Measurements from ENCODE around the gene COL4A4. TPM values are rescaled to one million over a fixed set of nuclear protein-coding genes. Genes with fewer than 3 reads are reported as not detected.

The COL4A4 gene
- total and polyA plus RNA-seq, 2 experiments from 2014 or later, result 0.47 to 3.0 TPM

DNA sequence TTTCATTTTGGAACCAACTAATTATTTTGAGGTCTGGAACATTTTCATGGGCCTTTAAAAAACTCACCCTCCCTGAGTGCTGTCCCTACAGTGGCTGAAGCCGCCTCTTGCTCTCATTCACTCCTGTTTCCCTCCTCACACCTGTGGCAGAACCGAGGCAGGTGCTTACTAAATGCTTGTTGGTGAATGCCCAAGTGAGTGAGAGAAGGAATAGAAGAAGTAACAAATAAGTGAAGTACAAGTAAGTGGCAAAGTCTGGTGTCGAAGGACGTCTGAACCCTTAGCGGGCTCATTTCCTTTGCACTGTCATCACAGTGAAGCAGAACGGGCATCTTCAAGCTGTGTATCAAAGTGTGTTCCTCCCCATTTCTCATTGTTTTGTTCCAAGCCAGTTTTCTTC is 192.9 kb downstream of the COL4A4 start:
- no peaks in the 10 kb centered on the region for H3K36me3 ChIP-seq (replicated peaks; ENCODE audit: insufficient read depth, low read depth)
- no peaks in the 10 kb centered on the region for H3K9me3 ChIP-seq (ENCODE audit: low read depth)
- H3K9me2 ChIP-seq (replicated peaks; ENCODE audit: insufficient read depth), result no peaks in the 10 kb centered on the region
- TF ChIP-seq EZH2phosphoT487 (IDR thresholded peaks at IDR 0.05; ENCODE audit: low read depth, severe bottlenecking, unreplicated experiment), result no peak
- TF ChIP-seq, protein P1, sequence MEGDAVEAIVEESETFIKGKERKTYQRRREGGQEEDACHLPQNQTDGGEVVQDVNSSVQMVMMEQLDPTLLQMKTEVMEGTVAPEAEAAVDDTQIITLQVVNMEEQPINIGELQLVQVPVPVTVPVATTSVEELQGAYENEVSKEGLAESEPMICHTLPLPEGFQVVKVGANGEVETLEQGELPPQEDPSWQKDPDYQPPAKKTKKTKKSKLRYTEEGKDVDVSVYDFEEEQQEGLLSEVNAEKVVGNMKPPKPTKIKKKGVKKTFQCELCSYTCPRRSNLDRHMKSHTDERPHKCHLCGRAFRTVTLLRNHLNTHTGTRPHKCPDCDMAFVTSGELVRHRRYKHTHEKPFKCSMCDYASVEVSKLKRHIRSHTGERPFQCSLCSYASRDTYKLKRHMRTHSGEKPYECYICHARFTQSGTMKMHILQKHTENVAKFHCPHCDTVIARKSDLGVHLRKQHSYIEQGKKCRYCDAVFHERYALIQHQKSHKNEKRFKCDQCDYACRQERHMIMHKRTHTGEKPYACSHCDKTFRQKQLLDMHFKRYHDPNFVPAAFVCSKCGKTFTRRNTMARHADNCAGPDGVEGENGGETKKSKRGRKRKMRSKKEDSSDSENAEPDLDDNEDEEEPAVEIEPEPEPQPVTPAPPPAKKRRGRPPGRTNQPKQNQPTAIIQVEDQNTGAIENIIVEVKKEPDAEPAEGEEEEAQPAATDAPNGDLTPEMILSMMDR (IDR thresholded peaks at IDR 0.05; ENCODE audit: poor library complexity), result no peak
- no peak for TF ChIP-seq EZH2 (IDR thresholded peaks at IDR 0.05; ENCODE audit: borderline replicate concordance)
- no peak overlapping the region for H3K27ac ChIP-seq
- H3K4me2 ChIP-seq, result no peak overlapping the region
- H3K4me3 ChIP-seq, result no peak overlapping the region
- no peaks in the 10 kb centered on the region for H3K27me3 ChIP-seq
- no peaks in the 10 kb centered on the region for H3K4me1 ChIP-seq (ENCODE audit: insufficient read depth)
- no peak overlapping the region for H2AFZ ChIP-seq
- WGBS (ENCODE audit: low lambda C conversion rate, missing lambda C conversion rate), result 91% methylated on average over 6 of the region's 6 CpGs
- DNase-seq (ENCODE audit: low spot score), result no peak
- no peaks in the 10 kb centered on the region for H4K20me1 ChIP-seq (ENCODE audit: insufficient read depth, poor library complexity, severe bottlenecking)
- H3K79me2 ChIP-seq, result no peaks in the 10 kb centered on the region

DNA sequence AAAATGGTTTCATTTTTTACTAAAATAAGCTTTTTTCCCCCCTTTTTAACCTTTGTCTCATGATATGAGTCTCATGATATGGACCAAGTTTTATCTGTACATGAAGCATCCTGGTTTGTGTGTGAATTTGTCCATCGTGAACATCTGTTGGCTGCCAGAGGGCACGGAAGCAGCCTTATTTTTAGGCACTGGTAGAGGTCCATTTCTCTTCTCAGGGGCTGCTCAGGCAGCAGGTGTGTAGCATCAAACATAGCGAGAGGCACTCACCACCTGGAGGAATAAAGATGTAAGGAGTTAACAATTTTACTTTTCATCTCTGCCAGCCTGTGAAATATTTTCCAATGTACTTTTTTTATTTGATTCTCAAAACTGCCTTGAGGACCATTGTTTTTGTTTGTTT is 193.6 kb downstream of the COL4A4 start:
- Histone ChIP-seq H3K4me3 (no peak overlapping the region), H3K4me1 (ENCODE audit: insufficient read depth) (no peaks in the 10 kb centered on the region), H3K79me2 (no peaks in the 10 kb centered on the region), H3K27ac (no peak overlapping the region), H2AFZ (no peak overlapping the region), H3K9me3 (ENCODE audit: low read depth) (no peaks in the 10 kb centered on the region), H4K20me1 (ENCODE audit: insufficient read depth, poor library complexity, severe bottlenecking) (no peaks in the 10 kb centered on the region), H3K36me3 (replicated peaks; ENCODE audit: insufficient read depth, low read depth) (no peaks in the 10 kb centered on the region), H3K27me3 (no peaks in the 10 kb centered on the region), H3K9me2 (replicated peaks; ENCODE audit: insufficient read depth) (no peaks in the 10 kb centered on the region), H3K4me2 (no peak overlapping the region)
- DNase-seq (ENCODE audit: low spot score), result no peak
- 93% methylated on average over 3 of the region's 3 CpGs for WGBS (ENCODE audit: low lambda C conversion rate, missing lambda C conversion rate)
- TF ChIP-seq EZH2phosphoT487 (IDR thresholded peaks at IDR 0.05; ENCODE audit: low read depth, severe bottlenecking, unreplicated experiment) (no peak), EZH2 (IDR thresholded peaks at IDR 0.05; ENCODE audit: borderline replicate concordance) (no peak)
- TF ChIP-seq, protein P1 (IDR thresholded peaks at IDR 0.05; ENCODE audit: poor library complexity), result no peak

DNA sequence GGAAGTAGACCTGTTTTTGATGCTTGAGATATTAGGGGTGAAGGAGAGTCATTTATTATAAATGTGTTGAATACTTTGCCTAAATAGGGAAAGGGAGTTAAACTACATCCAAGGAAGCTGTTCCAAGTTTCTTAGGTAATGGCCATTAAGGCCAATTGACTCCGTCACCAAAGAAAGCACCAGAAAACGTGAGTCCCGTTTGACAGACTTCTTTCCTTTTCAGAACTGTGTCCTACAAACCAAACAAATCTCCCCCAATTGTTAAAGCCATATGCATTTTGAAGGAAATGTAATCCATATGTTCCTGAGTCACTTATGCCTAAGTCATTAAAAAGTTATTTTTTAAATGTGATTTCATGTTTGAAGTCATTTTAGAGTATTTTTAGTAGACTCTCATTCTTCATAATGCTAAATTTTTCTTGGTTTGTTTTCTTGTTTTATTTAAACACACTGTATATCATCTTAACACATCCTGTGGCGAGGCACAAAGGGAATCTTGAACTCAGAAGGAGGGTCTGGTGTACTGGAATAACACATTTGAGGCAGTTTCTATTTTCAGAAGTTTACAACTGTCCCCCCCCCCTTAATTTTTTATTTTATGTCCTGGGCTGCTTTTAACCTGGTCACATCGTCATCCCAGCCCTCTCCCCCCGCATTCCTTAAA is 194.5 kb downstream of the COL4A4 start:
- Histone ChIP-seq H3K27me3 (no peaks in the 10 kb centered on the region), H3K9me3 (ENCODE audit: low read depth) (no peaks in the 10 kb centered on the region), H4K20me1 (ENCODE audit: insufficient read depth, poor library complexity, severe bottlenecking) (no peaks in the 10 kb centered on the region), H3K4me1 (ENCODE audit: insufficient read depth) (no peaks in the 10 kb centered on the region), H3K27ac (no peak overlapping the region), H3K36me3 (replicated peaks; ENCODE audit: insufficient read depth, low read depth) (no peaks in the 10 kb centered on the region), H3K79me2 (no peaks in the 10 kb centered on the region), H3K4me2 (no peak overlapping the region), H3K9me2 (replicated peaks; ENCODE audit: insufficient read depth) (no peaks in the 10 kb centered on the region), H3K4me3 (no peak overlapping the region), H2AFZ (no peak overlapping the region)
- TF ChIP-seq EZH2phosphoT487 (IDR thresholded peaks at IDR 0.05; ENCODE audit: low read depth, severe bottlenecking, unreplicated experiment) (no peak), EZH2 (IDR thresholded peaks at IDR 0.05; ENCODE audit: borderline replicate concordance) (no peak)
- TF ChIP-seq, protein P1 (IDR thresholded peaks at IDR 0.05; ENCODE audit: poor library complexity), result no peak
- 69% methylated on average over 6 of the region's 6 CpGs for whole genome bisulfite sequencing (ENCODE audit: low lambda C conversion rate, missing lambda C conversion rate)
- no peak for DNase-seq (ENCODE audit: low spot score)
